Neural progenitor cell (in vitro differentiated cells): ENCODE measurements around the gene ADA. TPM values are rescaled to one million over a fixed set of nuclear protein-coding genes. Genes with fewer than 3 reads are reported as not detected.

ENCODE experiments used
- DNase-seq: peaks from one replicate; pipeline ENCODE4 v3.0.0-alpha.2; 2016; ENCODE audit warnings: low spot score
- H2AFZ ChIP-seq: fragments of 200-600 bp; sonication (generic); replicated peaks from 2 replicates; pipeline ENCODE4 v1.6.1; 2016; ENCODE audit warnings: antibody characterized with exemption
- H3F3A ChIP-seq: fragments of 200-600 bp; sonication (generic); 2 replicates; pipeline ENCODE4 v1.6.1; 2016; ENCODE audit warnings: antibody characterized with exemption, low read depth
- H3K27ac ChIP-seq: fragments of 200-600 bp; sonication (generic); 2 replicates; pipeline ENCODE4 v1.5.1; 2016; ENCODE audit warnings: mild to moderate bottlenecking
- H3K27me3 ChIP-seq: fragments of 200-600 bp; sonication (generic); 2 replicates; pipeline ENCODE4 v1.6.1; 2016; ENCODE audit warnings: mild to moderate bottlenecking, moderate library complexity
- H3K36me3 ChIP-seq: fragments of 200-600 bp; sonication (generic); 2 replicates; pipeline ENCODE4 v1.5.1; 2016
- H3K4me1 ChIP-seq: fragments of 200-600 bp; sonication (generic); 2 replicates; pipeline ENCODE4 v1.6.1; 2016; ENCODE audit warnings: mixed run types
- H3K4me2 ChIP-seq: fragments of 200-600 bp; sonication (generic); 2 replicates; pipeline ENCODE4 v1.6.1; 2016
- H3K4me3 ChIP-seq: fragments of 200-600 bp; sonication (generic); 2 replicates; pipeline ENCODE4 v1.5.1; 2016
- H3K79me2 ChIP-seq: fragments of 200-600 bp; sonication (generic); 2 replicates; pipeline ENCODE4 v1.6.1; 2016; ENCODE audit warnings: low read depth
- H3K9ac ChIP-seq: fragments of 200-600 bp; sonication (generic); 2 replicates; pipeline ENCODE4 v1.6.1; 2016
- H3K9me3 ChIP-seq: fragments of 200-600 bp; sonication (generic); 2 replicates; pipeline ENCODE4 v1.5.1; 2016; ENCODE audit warnings: low read depth
- H4K20me1 ChIP-seq: fragments of 200-600 bp; sonication (generic); 2 replicates; pipeline ENCODE4 v1.6.1; 2016; ENCODE audit warnings: low read depth
- H3K27ac Mint-ChIP-seq: 3 replicates; pipeline ENCODE4 v1.8.0; 2021; ENCODE audit warnings: mixed read lengths
- H3K27me3 Mint-ChIP-seq: 2 replicates; pipeline ENCODE4 v1.8.0; 2022; ENCODE audit warnings: low read depth, mild to moderate bottlenecking, inconsistent platforms, moderate library complexity, mixed read lengths; ENCODE audit not compliant: insufficient read depth
- H3K36me3 Mint-ChIP-seq: 3 replicates; pipeline ENCODE4 v1.8.0; 2021; ENCODE audit warnings: mixed read lengths
- H3K4me1 Mint-ChIP-seq: 3 replicates; pipeline ENCODE4 v1.8.0; 2021; ENCODE audit warnings: mixed read lengths
- H3K4me3 Mint-ChIP-seq: 3 replicates; pipeline ENCODE4 v1.8.0; 2021; ENCODE audit warnings: mild to moderate bottlenecking, moderate library complexity, mixed read lengths
- H3K9me3 Mint-ChIP-seq: 3 replicates; pipeline ENCODE4 v1.8.0; 2020; ENCODE audit warnings: mixed read lengths
- CTCF ChIP-seq: fragments of 200-600 bp; sonication (generic); IDR thresholded peaks from 2 replicates; pipeline ENCODE4 v1.5.1; 2017; ENCODE audit warnings: antibody characterized with exemption, mild to moderate bottlenecking
- EZH2 ChIP-seq: fragments of 200-600 bp; sonication (generic); IDR thresholded peaks from 2 replicates; pipeline ENCODE4 v1.6.1; 2017; ENCODE audit warnings: antibody characterized with exemption, mild to moderate bottlenecking, moderate library complexity
- EZH2phosphoT487 ChIP-seq: fragments of 200-600 bp; sonication (generic); IDR thresholded peaks from 2 replicates; pipeline ENCODE4 v1.6.1; 2017; ENCODE audit warnings: antibody characterized with exemption
- total RNA-seq: library from RNA; depleted of rRNA; stranded (reverse); fragments of >200 nt; gene quantifications from 2 replicates; pipeline ENCODE4 v1.2.3, GENCODE V29; 2015; ENCODE audit warnings: low replicate concordance

ADA gene
- total RNA-seq, 1 donor from 2014 or later, result 29.7 TPM

- no peaks in the 10 kb centered on the region for H3K9me3 ChIP-seq
- no peaks in the 10 kb centered on the region for H3K36me3 ChIP-seq
- no peaks in the 10 kb centered on the region for H3F3A ChIP-seq
- H3K4me3 Mint-ChIP-seq, result no peak overlapping the region
- H3K9ac ChIP-seq, result no peak overlapping the region
- H3K79me2 ChIP-seq, result no peaks in the 10 kb centered on the region
- H3K4me3 ChIP-seq, result no peak overlapping the region
- H4K20me1 ChIP-seq, result peaks cover 3% of the 10 kb centered on the region
- peaks cover 21% of the 10 kb centered on the region for H3K4me1 Mint-ChIP-seq
- no peaks in the 10 kb centered on the region for H3K27me3 ChIP-seq
- no peak for DNase-seq
- peaks cover 19% of the 10 kb centered on the region for H3K4me1 ChIP-seq
- H3K27me3 Mint-ChIP-seq, result no peaks in the 10 kb centered on the region
- peaks cover 3% of the 10 kb centered on the region for H3K36me3 Mint-ChIP-seq
- H3K27ac Mint-ChIP-seq, result no peak overlapping the region
- H3K4me2 ChIP-seq, result no peak overlapping the region
- no peaks in the 10 kb centered on the region for H3K9me3 Mint-ChIP-seq
- no peak overlapping the region for H2AFZ ChIP-seq
- H3K27ac ChIP-seq, result no peak overlapping the region
- no peak for TF ChIP-seq EZH2phosphoT487
- no peak for TF ChIP-seq EZH2
- TF ChIP-seq CTCF, result no peak
These were observed 66.2 kb downstream of the ADA start for GRCh38 chr20:44585057-44585963.

GRCh38 chr20:44584162-44584561, 67.3 kb downstream of the ADA start:
- Mint-ChIP-seq H3K27me3 (no peaks in the 10 kb centered on the region), H3K9me3 (no peaks in the 10 kb centered on the region), H3K36me3 (no peaks in the 10 kb centered on the region), H3K4me1 (peaks cover 29% of the 10 kb centered on the region), H3K4me3 (no peak overlapping the region), H3K27ac (no peak overlapping the region)
- H3K4me1 ChIP-seq, result peaks cover 30% of the 10 kb centered on the region
- no peaks in the 10 kb centered on the region for H3K36me3 ChIP-seq
- no peaks in the 10 kb centered on the region for H3K9me3 ChIP-seq
- peaks cover 6% of the 10 kb centered on the region for H4K20me1 ChIP-seq
- no peak overlapping the region for H2AFZ ChIP-seq
- no peak for TF ChIP-seq EZH2phosphoT487
- TF ChIP-seq CTCF, result no peak
- TF ChIP-seq EZH2, result no peak
- H3K27me3 ChIP-seq, result no peaks in the 10 kb centered on the region
- H3K9ac ChIP-seq, result no peak overlapping the region
- H3F3A ChIP-seq, result peaks cover 8% of the 10 kb centered on the region
- H3K4me3 ChIP-seq, result no peak overlapping the region
- DNase-seq, result no peak
- no peak overlapping the region for H3K27ac ChIP-seq
- H3K4me2 ChIP-seq, result no peak overlapping the region
- H3K79me2 ChIP-seq, result no peaks in the 10 kb centered on the region

- no peaks in the 10 kb centered on the region for H3K9me3 ChIP-seq
- no peak overlapping the region for H3K4me3 ChIP-seq
- Mint-ChIP-seq H3K27ac (peak overlapping the region; percentile 18), H3K4me1 (peaks cover 34% of the 10 kb centered on the region), H3K9me3 (peaks cover 2% of the 10 kb centered on the region), H3K36me3 (no peaks in the 10 kb centered on the region), H3K27me3 (peaks cover 2% of the 10 kb centered on the region), H3K4me3 (no peak overlapping the region)
- peaks cover 8% of the 10 kb centered on the region for H3F3A ChIP-seq
- no peak for DNase-seq
- no peak overlapping the region for H3K9ac ChIP-seq
- H2AFZ ChIP-seq, result no peak overlapping the region
- H3K36me3 ChIP-seq, result no peaks in the 10 kb centered on the region
- H3K79me2 ChIP-seq, result no peaks in the 10 kb centered on the region
- H3K27me3 ChIP-seq, result no peaks in the 10 kb centered on the region
- TF ChIP-seq EZH2phosphoT487 (no peak), CTCF (no peak), EZH2 (no peak)
- no peak overlapping the region for H3K4me2 ChIP-seq
- peaks cover 30% of the 10 kb centered on the region for H3K4me1 ChIP-seq
- peaks cover 6% of the 10 kb centered on the region for H4K20me1 ChIP-seq
- no peak overlapping the region for H3K27ac ChIP-seq
These were observed 68.3 kb downstream of the ADA start for GRCh38 chr20:44583157-44583556.
